ENCODE data around the gene MROH8.
"Not testable (repeated sequence)": the region's sequence is repeated elsewhere in the genome, so short reads cannot be mapped to it uniquely, and the experiment has no call there.

The MROH8 gene

GRCh38 chr20:37090407-37090806 lies 88.9 kb downstream of the MROH8 start:
- peak; percentile 25 for DNase-seq (ENCODE audit: low read depth)

- peak; percentile 13 for DNase-seq (ENCODE audit: low read depth)
Observed at GRCh38 chr20:37081717-37082289, 97.5 kb downstream of the MROH8 start.

- DNase-seq (ENCODE audit: low read depth), result no peak
Observed at GRCh38 chr20:37077009-37077408, 102.3 kb downstream of the MROH8 start.

- peak; percentile 10 for DNase-seq (ENCODE audit: low read depth)
Observed at GRCh38 chr20:37075932-37076685, 103.2 kb downstream of the MROH8 start.

GRCh38 chr20:37072293-37073196 lies 106.8 kb downstream of the MROH8 start:
- DNase-seq (ENCODE audit: low read depth), result no peak

GRCh38 chr20:37071481-37071911 lies 107.9 kb downstream of the MROH8 start:
- peak; percentile 20 for DNase-seq (ENCODE audit: low read depth)

- DNase-seq (ENCODE audit: low read depth), result not testable (repeated sequence)
Observed at GRCh38 chr20:37069563-37069962, 109.8 kb downstream of the MROH8 start.

GRCh38 chr20:37066168-37066567 lies 113.2 kb downstream of the MROH8 start:
- no peak for DNase-seq (ENCODE audit: low read depth)

- no peak for DNase-seq (ENCODE audit: low read depth)
Observed at GRCh38 chr20:37055276-37055675, 124.1 kb downstream of the MROH8 start.

GRCh38 chr20:37053230-37053950 lies 126.0 kb downstream of the MROH8 start:
- DNase-seq (ENCODE audit: low read depth), result peak; percentile 59
